ENCODE measurements around the gene ABCF3. TPM values are rescaled to one million over a fixed set of nuclear protein-coding genes. Genes with fewer than 3 reads are reported as not detected.
"Not testable (repeated sequence)": the region's sequence is repeated elsewhere in the genome, so short reads cannot be mapped to it uniquely, and the experiment has no call there.

The ABCF3 gene
- total RNA-seq, 1 donor from 2014 or later, result 67.3 TPM

DNA sequence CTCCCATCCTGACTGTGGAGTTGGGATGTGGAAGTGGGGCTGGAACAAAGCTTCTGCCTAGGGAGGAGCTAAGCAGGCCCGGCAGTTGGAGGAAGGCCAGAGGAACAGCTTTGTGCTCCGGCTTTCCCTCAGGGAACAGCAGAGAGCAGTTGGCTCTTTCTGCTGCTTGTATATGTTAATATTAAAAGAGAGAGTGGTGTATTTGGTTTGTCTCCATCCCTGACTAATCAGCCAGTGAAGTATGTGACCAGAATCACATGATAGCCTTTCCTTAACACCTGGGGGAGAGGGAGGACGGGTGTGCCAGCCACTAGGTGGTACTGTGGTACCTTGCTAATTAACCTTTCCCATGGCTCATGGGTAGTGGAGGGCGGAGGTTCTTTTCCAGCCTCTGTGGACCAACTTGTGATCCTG lies 40.9 kb upstream of the ABCF3 start:
- Mint-ChIP-seq H3K27me3 (ENCODE audit: low read depth) (no peaks in the 10 kb centered on the region), H3K9me3 (no peaks in the 10 kb centered on the region), H3K4me1 (no peaks in the 10 kb centered on the region), H3K27ac (ENCODE audit: unreplicated experiment) (no peak overlapping the region), H3K4me3 (no peak overlapping the region), H3K36me3 (ENCODE audit: low read depth) (no peaks in the 10 kb centered on the region)
- peak; percentile 48 for TF ChIP-seq CTCF (conservative IDR thresholded peaks at IDR 0.05)
- no peak for DNase-seq (ENCODE audit: low read depth, low spot score)

- Mint-ChIP-seq H3K4me3 (no peak overlapping the region), H3K9me3 (no peaks in the 10 kb centered on the region), H3K4me1 (no peaks in the 10 kb centered on the region), H3K27ac (ENCODE audit: unreplicated experiment) (no peak overlapping the region), H3K36me3 (ENCODE audit: low read depth) (no peaks in the 10 kb centered on the region), H3K27me3 (ENCODE audit: low read depth) (no peaks in the 10 kb centered on the region)
- TF ChIP-seq CTCF (conservative IDR thresholded peaks at IDR 0.05), result no peak
- no peak for DNase-seq (ENCODE audit: low read depth, low spot score)
Observed at GRCh38 chr3:184145751-184146270, 40.2 kb upstream of the ABCF3 start.

- Mint-ChIP-seq H3K36me3 (ENCODE audit: low read depth) (no peaks in the 10 kb centered on the region), H3K4me1 (peaks cover 6% of the 10 kb centered on the region), H3K27ac (ENCODE audit: unreplicated experiment) (no peak overlapping the region), H3K27me3 (ENCODE audit: low read depth) (no peaks in the 10 kb centered on the region), H3K9me3 (no peaks in the 10 kb centered on the region), H3K4me3 (no peak overlapping the region)
- no peak for DNase-seq (ENCODE audit: low read depth, low spot score)
- no peak for TF ChIP-seq CTCF (conservative IDR thresholded peaks at IDR 0.05)
Observed at GRCh38 chr3:184148076-184148475, 37.9 kb upstream of the ABCF3 start.

GRCh38 chr3:184149123-184149522 lies 36.9 kb upstream of the ABCF3 start:
- H3K27me3 Mint-ChIP-seq (ENCODE audit: low read depth), result no peaks in the 10 kb centered on the region

DNA sequence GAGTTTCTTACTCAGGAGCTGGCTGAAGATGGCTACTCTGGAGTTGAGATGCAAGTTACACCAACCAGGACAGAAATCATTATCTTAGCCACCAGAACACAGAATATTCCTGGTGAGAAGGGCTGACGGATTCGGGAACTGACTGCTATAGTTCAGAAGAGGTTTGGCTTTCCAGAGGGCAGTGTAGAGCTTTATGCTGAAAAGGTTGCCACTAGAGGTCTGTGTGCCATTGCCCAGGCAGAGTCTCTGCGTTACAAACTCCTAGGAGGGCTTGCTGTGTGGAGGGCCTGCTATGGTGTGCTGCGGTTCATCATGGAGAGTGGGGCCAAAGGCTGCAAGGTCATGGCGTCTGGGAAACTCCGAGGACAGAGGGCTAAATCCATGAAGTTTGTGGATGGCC lies 36.2 kb upstream of the ABCF3 start:
- H3K36me3 Mint-ChIP-seq (ENCODE audit: low read depth); H3K27me3 Mint-ChIP-seq (ENCODE audit: low read depth); H3K27ac Mint-ChIP-seq (ENCODE audit: unreplicated experiment); DNase-seq (ENCODE audit: low read depth, low spot score); H3K9me3 Mint-ChIP-seq: not testable (repeated sequence)
- Mint-ChIP-seq H3K4me1 (peaks cover 21% of the 10 kb centered on the region), H3K4me3 (peak overlapping the region; percentile 72)

More at GRCh38 chr3:184149123-184149522, 36.9 kb upstream of the ABCF3 start:
- no peaks in the 10 kb centered on the region for H3K36me3 Mint-ChIP-seq (ENCODE audit: low read depth)
- no peak overlapping the region for H3K4me3 Mint-ChIP-seq
- H3K27ac Mint-ChIP-seq (ENCODE audit: unreplicated experiment), result no peak overlapping the region
- DNase-seq (ENCODE audit: low read depth, low spot score), result no peak
- H3K9me3 Mint-ChIP-seq, result no peaks in the 10 kb centered on the region
- H3K4me1 Mint-ChIP-seq, result peaks cover 15% of the 10 kb centered on the region
- no peak for TF ChIP-seq CTCF (conservative IDR thresholded peaks at IDR 0.05)

GRCh38 chr3:184154885-184155643 lies 30.9 kb upstream of the ABCF3 start, which contains the start of gene DVL3:
DVL3 (plus strand) TSS chr3:184155377; CDS start chr3:184155636, 259 bp downstream.
- peak within 1 kb of the TSS; percentile 96 for H3K27ac Mint-ChIP-seq (ENCODE audit: unreplicated experiment)
- no peaks in the 10 kb centered on the region for H3K36me3 Mint-ChIP-seq (ENCODE audit: low read depth)
- no peaks in the 10 kb centered on the region for H3K27me3 Mint-ChIP-seq (ENCODE audit: low read depth)
- no peak for TF ChIP-seq CTCF (conservative IDR thresholded peaks at IDR 0.05)
- peak within 1 kb of the TSS; percentile 93 for H3K4me3 Mint-ChIP-seq
- DNase-seq (ENCODE audit: low read depth, low spot score), result peak; percentile 41
- peaks cover 42% of the 10 kb centered on the region for H3K4me1 Mint-ChIP-seq
- H3K9me3 Mint-ChIP-seq, result no peaks in the 10 kb centered on the region

Data from neural crest cell (in vitro differentiated cells).